Measurements from ENCODE around the gene FAM185A. TPM values are rescaled to one million over a fixed set of nuclear protein-coding genes. Genes with fewer than 3 reads are reported as not detected.

Gene FAM185A
- polyA plus RNA-seq, 1 of the 3 experiments (the other 2 are of a cell fraction), result 12.8 TPM

GRCh38 chr7:102834999-102835398, 86.2 kb downstream of the FAM185A start (continued):
- TF ChIP-seq USF2 (IDR thresholded peaks at IDR 0.05; ENCODE audit: borderline replicate concordance, low read depth, low read length) (no peak), RAD21 (IDR thresholded peaks at IDR 0.05; ENCODE audit: low read length) (no peak), ELF1 (IDR thresholded peaks at IDR 0.05) (no peak), RCOR1 (IDR thresholded peaks at IDR 0.05; ENCODE audit: low read length) (no peak), CTCF (IDR thresholded peaks at IDR 0.05) (no peak), GABPA (IDR thresholded peaks at IDR 0.05; ENCODE audit: low read depth) (peak; percentile 29; the same call in 1 of the 2 replicates), FOSL2 (IDR thresholded peaks at IDR 0.05; ENCODE audit: borderline replicate concordance, low read depth) (peak; percentile 100)

GRCh38 chr7:102836191-102836919, 87.6 kb downstream of the FAM185A start:
- H3K79me2 ChIP-seq (ENCODE audit: insufficient read depth), result no peaks in the 10 kb centered on the region
- H3K4me2 ChIP-seq, result peak overlapping the region; percentile 35; the same call in 1 of the 2 replicates
- peaks cover 8 to 35% of the 10 kb centered on the region in 2 experiments for H3K4me1 ChIP-seq (ENCODE audit: control insufficient read depth in 1 of 2, insufficient read depth in 2 of 2, low read depth in 1 of 2, low read length in 1 of 2)
- H3K9me2 ChIP-seq, result no peaks in the 10 kb centered on the region
- H3K4me3 ChIP-seq (ENCODE audit: low read depth in 2 of 2, low read length in 1 of 2), result peak overlapping the region in 1 of 2 experiments; percentile 9; a peak in 1 of 4 replicates
- peak overlapping the region; percentile 85 to 96; a peak in 3 of 4 replicates for H3K27ac ChIP-seq (ENCODE audit: low read depth in 2 of 2, low read length in 1 of 2)
- no peaks in the 10 kb centered on the region for H3K9me3 ChIP-seq
- ChIA-PET POLR2A (no interaction called here), CTCF (interaction anchor here (0.9 kb wide), 1 partner anchor 226 kb away, joined by 3 read pairs; no protein-coding TSS in a partner anchor)
- H3K27me3 ChIP-seq (ENCODE audit: insufficient read depth), result no peaks in the 10 kb centered on the region
- H2AFZ ChIP-seq (ENCODE audit: low read depth), result no peak overlapping the region
- no peaks in the 10 kb centered on the region for H4K20me1 ChIP-seq (ENCODE audit: insufficient read depth)
- peak overlapping the region; percentile 40; the same call in 1 of the 2 replicates for H3K9ac ChIP-seq
- peaks cover 37% of the 10 kb centered on the region for H3F3A ChIP-seq (replicated peaks; ENCODE audit: insufficient read depth)
- H3K36me3 ChIP-seq (replicated peaks in 1 of 2; ENCODE audit: control insufficient read depth in 1 of 2, insufficient read depth in 2 of 2, low read length in 1 of 2), result no peaks in the 10 kb centered on the region
- DNase-seq, result no peak
- 18% methylated on average over 6 of the region's 6 CpGs for WGBS (ENCODE audit: low lambda C conversion rate)
- TF ChIP-seq ELF1 (IDR thresholded peaks at IDR 0.05) (peak; percentile 19; the same call in 1 of the 2 replicates), MEF2A (IDR thresholded peaks at IDR 0.05; ENCODE audit: borderline replicate concordance, low read depth) (peak; percentile 86), GATA2 (CRISPR knock-in tag; IDR thresholded peaks at IDR 0.05) (no peak), IRF3 (IDR thresholded peaks at IDR 0.05; ENCODE audit: low read depth, low read length) (no peak), JUND (IDR thresholded peaks at IDR 0.05) (peak; percentile 100), NRF1 (IDR thresholded peaks at IDR 0.05; ENCODE audit: low read depth, low read length) (no peak), TCF12 (IDR thresholded peaks at IDR 0.05) (peak; percentile 99), EZH2phosphoT487 (IDR thresholded peaks at IDR 0.05; ENCODE audit: borderline replicate concordance, low read depth) (no peak), TEAD4 (IDR thresholded peaks at IDR 0.05; ENCODE audit: borderline replicate concordance, insufficient read depth) (peak; percentile 99), POLR2AphosphoS5 (IDR thresholded peaks at IDR 0.05; ENCODE audit: low read depth, low read length) (peak; percentile 91; the same call in 1 of the 2 replicates), FOXJ3 (CRISPR knock-in tag; IDR thresholded peaks at IDR 0.05) (no peak), RAD21 (IDR thresholded peaks at IDR 0.05; ENCODE audit: low read length) (0 out of 2 replicates have a peak, but pooled peaks have one; percentile 1), ZBTB33 (IDR thresholded peaks at IDR 0.05; ENCODE audit: borderline replicate concordance, low read depth) (peak; percentile 92), USF1 (IDR thresholded peaks at IDR 0.05; ENCODE audit: borderline replicate concordance, low read depth) (peak; percentile 15; the same call in 1 of the 2 replicates), GABPA (IDR thresholded peaks at IDR 0.05; ENCODE audit: low read depth) (0 out of 2 replicates have a peak, but pooled peaks have one; percentile 11), MXI1 (IDR thresholded peaks at IDR 0.05; ENCODE audit: low read depth, low read length) (no peak)

Measured in SK-N-SH (cell line).